Upper lobe of left lung (tissue), 4 donors: Measurements from ENCODE around the gene GRIK1.

Experiments
- CTCF ChIP-seq, 6 experiments: fragments of 450-650 bp in 4 of 6; fragments of 200-600 bp in 2 of 6; sonication (generic) in 2 of 6; IDR thresholded peaks; one replicate each; pipeline ENCODE4 v1.5.1; 2016 to 2019; ENCODE audit warnings: antibody characterized with exemption in 6 of 6
- EP300 ChIP-seq, 4 donors: sonication (generic); formaldehyde crosslinking; IDR thresholded peaks; one replicate each; pipeline ENCODE4 v1.5.1; 2017; ENCODE audit warnings: antibody characterized with exemption in 4 of 4, control low read depth in 2 of 4

DNA sequence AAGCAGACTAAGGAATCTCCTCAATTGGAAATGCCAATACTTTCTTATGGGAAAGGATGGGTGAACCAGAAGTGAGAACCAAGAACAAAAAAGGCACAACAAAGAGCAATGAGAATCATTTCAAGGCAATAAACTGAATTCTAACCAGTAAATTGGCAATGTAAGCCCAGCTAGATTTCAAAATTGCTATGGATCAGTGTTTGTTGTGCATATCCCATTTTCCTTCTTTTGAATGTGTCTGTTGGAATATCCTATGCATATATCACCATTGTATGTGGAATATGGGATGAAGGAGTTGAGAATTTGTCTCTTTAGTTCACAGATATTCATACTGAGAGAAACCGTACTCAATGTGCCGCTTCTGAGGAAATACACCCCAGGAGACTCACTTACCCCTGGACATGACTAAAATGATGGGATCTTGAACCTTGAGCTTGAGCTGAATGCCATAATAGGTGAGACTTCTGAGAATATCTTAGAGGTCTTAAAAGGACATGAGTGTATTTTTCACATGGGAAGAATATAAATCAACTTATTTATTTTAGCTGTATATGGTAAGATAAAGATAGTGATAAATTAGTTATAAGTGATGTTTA is 425.0 kb downstream of the GRIK1 start:
- TF ChIP-seq CTCF (IDR thresholded peaks at IDR 0.05) (no peak), EP300 (IDR thresholded peaks at IDR 0.05) (no peak)
